ENCODE results near the gene STAU1. TPM values are rescaled to one million over a fixed set of nuclear protein-coding genes. Genes with fewer than 3 reads are reported as not detected.
"Not testable (repeated sequence)": the region's sequence is repeated elsewhere in the genome, so short reads cannot be mapped to it uniquely, and the experiment has no call there.

Gene STAU1
- total RNA-seq, 2 experiments from 2014 or later, result 72.6 TPM

GRCh38 chr20:49184084-49184501 lies 4.0 kb downstream of the STAU1 start:
- not testable (repeated sequence) for H3K27me3 Mint-ChIP-seq, H3K9me3 Mint-ChIP-seq, H3K4me3 Mint-ChIP-seq, DNase-seq
- H3K36me3 Mint-ChIP-seq, result peaks cover 29% of the 10 kb centered on the region
- peaks cover 66% of the 10 kb centered on the region for H3K4me1 Mint-ChIP-seq
- peak overlapping the region; percentile 10 for H3K27ac Mint-ChIP-seq

- Mint-ChIP-seq H3K27ac (peak overlapping the region; percentile 10), H3K9me3 (no peaks in the 10 kb centered on the region), H3K4me1 (peaks cover 64% of the 10 kb centered on the region), H3K4me3 (no peak overlapping the region), H3K36me3 (peaks cover 29% of the 10 kb centered on the region), H3K27me3 (peaks cover 1% of the 10 kb centered on the region)
- no peak for DNase-seq
Measured at GRCh38 chr20:49183444-49183843, 4.7 kb downstream of the STAU1 start.

GRCh38 chr20:49181265-49181877 lies 6.8 kb downstream of the STAU1 start:
- Mint-ChIP-seq H3K9me3 (no peaks in the 10 kb centered on the region), H3K27me3 (no peaks in the 10 kb centered on the region), H3K4me1 (peaks cover 66% of the 10 kb centered on the region), H3K4me3 (no peak overlapping the region), H3K27ac (no peak overlapping the region), H3K36me3 (peaks cover 31% of the 10 kb centered on the region)
- no peak for DNase-seq

- DNase-seq, result no peak
- Mint-ChIP-seq H3K9me3 (no peaks in the 10 kb centered on the region), H3K36me3 (peaks cover 27% of the 10 kb centered on the region), H3K27ac (peak overlapping the region; percentile 32), H3K27me3 (no peaks in the 10 kb centered on the region), H3K4me3 (no peak overlapping the region), H3K4me1 (peaks cover 54% of the 10 kb centered on the region)
Measured at GRCh38 chr20:49179368-49180277, 8.5 kb downstream of the STAU1 start.

GRCh38 chr20:49174183-49174582 lies 14.0 kb downstream of the STAU1 start:
- Mint-ChIP-seq H3K27me3 (no peaks in the 10 kb centered on the region), H3K36me3 (peaks cover 43% of the 10 kb centered on the region), H3K4me3 (no peak overlapping the region), H3K9me3 (no peaks in the 10 kb centered on the region), H3K4me1 (peaks cover 31% of the 10 kb centered on the region), H3K27ac (no peak overlapping the region)
- DNase-seq, result no peak

- Mint-ChIP-seq H3K4me1 (peaks cover 40% of the 10 kb centered on the region), H3K9me3 (no peaks in the 10 kb centered on the region), H3K4me3 (no peak overlapping the region)
Measured at GRCh38 chr20:49172413-49172812, 15.7 kb downstream of the STAU1 start.

GRCh38 chr20:49171909-49172308 lies 16.2 kb downstream of the STAU1 start:
- Mint-ChIP-seq H3K4me3 (no peak overlapping the region), H3K36me3 (peaks cover 41% of the 10 kb centered on the region), H3K27ac (no peak overlapping the region), H3K4me1 (peaks cover 45% of the 10 kb centered on the region), H3K9me3 (no peaks in the 10 kb centered on the region), H3K27me3 (no peaks in the 10 kb centered on the region)
- DNase-seq, result no peak

More at GRCh38 chr20:49172413-49172812, 15.7 kb downstream of the STAU1 start:
- no peaks in the 10 kb centered on the region for H3K27me3 Mint-ChIP-seq
- no peak for DNase-seq
- peak overlapping the region; percentile 64 for H3K27ac Mint-ChIP-seq
- H3K36me3 Mint-ChIP-seq, result peaks cover 41% of the 10 kb centered on the region

- H3K4me1 Mint-ChIP-seq, result peaks cover 55% of the 10 kb centered on the region
- H3K9me3 Mint-ChIP-seq, result no peaks in the 10 kb centered on the region
- no peak overlapping the region for H3K27ac Mint-ChIP-seq
- H3K27me3 Mint-ChIP-seq, result no peaks in the 10 kb centered on the region
- no peak for DNase-seq
- H3K36me3 Mint-ChIP-seq, result peaks cover 42% of the 10 kb centered on the region
- H3K4me3 Mint-ChIP-seq, result no peak overlapping the region
Measured at GRCh38 chr20:49170714-49171113, 17.4 kb downstream of the STAU1 start.

GRCh38 chr20:49169547-49169946 lies 18.6 kb downstream of the STAU1 start:
- no peaks in the 10 kb centered on the region for H3K27me3 Mint-ChIP-seq
- no peak for DNase-seq
- peaks cover 47% of the 10 kb centered on the region for H3K36me3 Mint-ChIP-seq
- peak overlapping the region; percentile 70 for H3K27ac Mint-ChIP-seq
- no peak overlapping the region for H3K4me3 Mint-ChIP-seq
- H3K9me3 Mint-ChIP-seq, result no peaks in the 10 kb centered on the region
- H3K4me1 Mint-ChIP-seq, result peaks cover 61% of the 10 kb centered on the region

- H3K27me3 Mint-ChIP-seq, H3K9me3 Mint-ChIP-seq, H3K4me3 Mint-ChIP-seq, DNase-seq: not testable (repeated sequence)
- Mint-ChIP-seq H3K27ac (peak overlapping the region; percentile 60), H3K36me3 (peaks cover 44% of the 10 kb centered on the region), H3K4me1 (peaks cover 60% of the 10 kb centered on the region)
Measured at GRCh38 chr20:49168864-49169263, 19.3 kb downstream of the STAU1 start.

GRCh38 chr20:49167811-49168507 lies 20.2 kb downstream of the STAU1 start:
- DNase-seq, result no peak
- Mint-ChIP-seq H3K4me1 (peaks cover 57% of the 10 kb centered on the region), H3K4me3 (peak overlapping the region; percentile 38), H3K36me3 (peaks cover 39% of the 10 kb centered on the region), H3K9me3 (no peaks in the 10 kb centered on the region), H3K27me3 (no peaks in the 10 kb centered on the region), H3K27ac (peak overlapping the region; percentile 75)

GRCh38 chr20:49166534-49167449 lies 21.3 kb downstream of the STAU1 start:
- H3K4me1 Mint-ChIP-seq, result peaks cover 59% of the 10 kb centered on the region
- H3K27ac Mint-ChIP-seq, result peak overlapping the region; percentile 85
- H3K27me3 Mint-ChIP-seq, result no peaks in the 10 kb centered on the region
- no peak for DNase-seq
- peak overlapping the region; percentile 41 for H3K4me3 Mint-ChIP-seq
- no peaks in the 10 kb centered on the region for H3K9me3 Mint-ChIP-seq
- peaks cover 35% of the 10 kb centered on the region for H3K36me3 Mint-ChIP-seq

- H3K36me3 Mint-ChIP-seq, result peaks cover 41% of the 10 kb centered on the region
- no peak for DNase-seq
- peak overlapping the region; percentile 57 for H3K4me3 Mint-ChIP-seq
Measured at GRCh38 chr20:49165611-49166010, 22.5 kb downstream of the STAU1 start.

GRCh38 chr20:49163696-49164095 lies 24.4 kb downstream of the STAU1 start:
- no peak overlapping the region for H3K4me3 Mint-ChIP-seq
- no peaks in the 10 kb centered on the region for H3K9me3 Mint-ChIP-seq
- H3K27ac Mint-ChIP-seq, result no peak overlapping the region
- no peak for DNase-seq
- H3K4me1 Mint-ChIP-seq, result peaks cover 63% of the 10 kb centered on the region
- H3K36me3 Mint-ChIP-seq, result peaks cover 39% of the 10 kb centered on the region
- no peaks in the 10 kb centered on the region for H3K27me3 Mint-ChIP-seq

More at GRCh38 chr20:49165611-49166010, 22.5 kb downstream of the STAU1 start:
- H3K4me1 Mint-ChIP-seq, result peaks cover 68% of the 10 kb centered on the region
- H3K27me3 Mint-ChIP-seq, result no peaks in the 10 kb centered on the region
- peak overlapping the region; percentile 85 for H3K27ac Mint-ChIP-seq
- H3K9me3 Mint-ChIP-seq, result no peaks in the 10 kb centered on the region
